WTC11 (cell line): ENCODE data around the gene KCNMA1. TPM values are rescaled to one million over a fixed set of nuclear protein-coding genes. Genes with fewer than 3 reads are reported as not detected.
A peak's percentile ranks its signal among the peaks of the same experiment; 100 is the strongest.

Experiments used
- ATAC-seq: fragments of 200-7000 bp; cut with Tn5 transposase; 2 replicates; pipeline ENCODE4 v1.10.0; 2021; ENCODE audit warnings: mild to moderate bottlenecking, moderate library complexity
- CTCF ChIA-PET: fragments of 300-600 bp; sonication (Branson Sonifier 250); formaldehyde crosslinking; loops from one replicate; lab custom pipeline; 2021; ENCODE audit warnings: antibody characterized with exemption; lab: Charles Lee
- POLR2A ChIA-PET: fragments of 350-600 bp; sonication (Branson Sonifier 250); formaldehyde crosslinking; loops from one replicate; lab custom pipeline; 2021; ENCODE audit warnings: antibody characterized with exemption; lab: Charles Lee
- DNase-seq: peaks from one replicate; pipeline ENCODE4 v3.0.0; 2021; ENCODE audit warnings: low spot score
- H3K27ac Mint-ChIP-seq: 2 replicates; pipeline ENCODE4 v1.8.0; 2021; ENCODE audit warnings: mixed read lengths
- H3K27me3 Mint-ChIP-seq: 2 replicates; pipeline ENCODE4 v1.8.0; 2021; ENCODE audit warnings: low read depth, mild to moderate bottlenecking, moderate library complexity, mixed read lengths
- H3K36me3 Mint-ChIP-seq: 2 replicates; pipeline ENCODE4 v1.8.0; 2021; ENCODE audit warnings: mixed read lengths
- H3K4me1 Mint-ChIP-seq: 2 replicates; pipeline ENCODE4 v1.8.0; 2022; ENCODE audit warnings: mixed read lengths
- H3K4me3 Mint-ChIP-seq: 2 replicates; pipeline ENCODE4 v1.8.0; 2021; ENCODE audit warnings: mild to moderate bottlenecking, moderate library complexity, mixed read lengths
- H3K9me3 Mint-ChIP-seq: 2 replicates; pipeline ENCODE4 v1.8.0; 2021; ENCODE audit warnings: mixed read lengths
- ATF3 ChIP-seq: sonication (generic); formaldehyde crosslinking; conservative IDR thresholded peaks from 2 replicates; pipeline ENCODE4 v1.8.1; 2022; ENCODE audit warnings: mild to moderate bottlenecking, missing genetic modification reagents
- ELF4 ChIP-seq: sonication (generic); formaldehyde crosslinking; IDR thresholded peaks from 2 replicates; pipeline ENCODE4 v1.8.1; 2022; ENCODE audit warnings: low read depth, mild to moderate bottlenecking, moderate library complexity, missing genetic modification reagents
- ESRRA ChIP-seq: sonication (generic); formaldehyde crosslinking; IDR thresholded peaks from 2 replicates; pipeline ENCODE4 v1.8.1; 2022; ENCODE audit warnings: mild to moderate bottlenecking, missing genetic modification reagents, borderline replicate concordance
- ETV6 ChIP-seq: sonication (generic); formaldehyde crosslinking; IDR thresholded peaks from 2 replicates; pipeline ENCODE4 v1.8.1; 2022; ENCODE audit warnings: mild to moderate bottlenecking, missing genetic modification reagents
- FOXJ3 ChIP-seq: sonication (generic); formaldehyde crosslinking; IDR thresholded peaks from 2 replicates; pipeline ENCODE4 v1.9.0; 2021; ENCODE audit warnings: missing genetic modification reagents, mild to moderate bottlenecking, borderline replicate concordance
- FOXK1 ChIP-seq: sonication (generic); formaldehyde crosslinking; IDR thresholded peaks from 2 replicates; pipeline ENCODE4 v1.8.0; 2022; ENCODE audit warnings: mild to moderate bottlenecking, moderate library complexity, missing genetic modification reagents
- GABPB1 ChIP-seq: sonication (generic); formaldehyde crosslinking; IDR thresholded peaks from 2 replicates; pipeline ENCODE4 v1.8.1; 2023; ENCODE audit warnings: mild to moderate bottlenecking, missing genetic modification reagents
- HMGA2 ChIP-seq: fragments of 250-450 bp; sonication (Bioruptor Pico); IDR thresholded peaks from 2 replicates; pipeline ENCODE4 v1.4.0; 2021; ENCODE audit warnings: mild to moderate bottlenecking, moderate library complexity
- IRF2 ChIP-seq: sonication (generic); formaldehyde crosslinking; IDR thresholded peaks from 2 replicates; pipeline ENCODE4 v1.8.0; 2022; ENCODE audit warnings: low read depth, missing genetic modification reagents, borderline replicate concordance
- MAX ChIP-seq: sonication (generic); formaldehyde crosslinking; IDR thresholded peaks from 2 replicates; pipeline ENCODE4 v1.8.0; 2022; ENCODE audit warnings: mild to moderate bottlenecking, missing genetic modification reagents
- NFYB ChIP-seq: sonication (generic); formaldehyde crosslinking; conservative IDR thresholded peaks from 2 replicates; pipeline ENCODE4 v1.8.0; 2022; ENCODE audit warnings: low read depth, missing genetic modification reagents
- NR1H2 ChIP-seq: sonication (generic); formaldehyde crosslinking; IDR thresholded peaks from 2 replicates; pipeline ENCODE4 v1.9.0; 2021; ENCODE audit warnings: mild to moderate bottlenecking, moderate library complexity, missing genetic modification reagents
- NR2C2 ChIP-seq: sonication (generic); formaldehyde crosslinking; IDR thresholded peaks from 2 replicates; pipeline ENCODE4 v1.8.0; 2022; ENCODE audit warnings: mild to moderate bottlenecking, missing genetic modification reagents
- NR3C1 ChIP-seq: sonication (generic); formaldehyde crosslinking; conservative IDR thresholded peaks from 2 replicates; pipeline ENCODE4 v1.8.1; 2023; ENCODE audit warnings: low read depth, mild to moderate bottlenecking, missing genetic modification reagents
- STAT6 ChIP-seq: sonication (generic); formaldehyde crosslinking; conservative IDR thresholded peaks from 2 replicates; pipeline ENCODE4 v1.8.1; 2023; ENCODE audit warnings: mild to moderate bottlenecking, low read depth, missing genetic modification reagents, moderate library complexity
- TEAD1 ChIP-seq: sonication (generic); formaldehyde crosslinking; IDR thresholded peaks from 2 replicates; pipeline ENCODE4 v1.8.0; 2022; ENCODE audit warnings: mild to moderate bottlenecking, missing genetic modification reagents
- ZNF416 ChIP-seq: fragments of 250-450 bp; sonication (Bioruptor Pico); IDR thresholded peaks from 2 replicates; pipeline ENCODE4 v1.9.0; 2021; ENCODE audit warnings: mild to moderate bottlenecking, inconsistent platforms
- ZNF671 ChIP-seq: fragments of 250-450 bp; sonication (Bioruptor Pico); IDR thresholded peaks from 2 replicates; pipeline ENCODE4 v1.8.0; 2021; ENCODE audit warnings: mild to moderate bottlenecking
- total RNA-seq: library from RNA; stranded (reverse); gene quantifications from 3 replicates; pipeline ENCODE4 v1.2.3, GENCODE V29; 2021
- TF ChIP-seq, protein P1 (sequence below): sonication (generic); formaldehyde crosslinking; IDR thresholded peaks from 2 replicates; pipeline ENCODE4 v1.8.1; 2023; ENCODE audit warnings: mild to moderate bottlenecking, missing genetic modification reagents, borderline replicate concordance

The KCNMA1 gene
- total RNA-seq, 1 experiment from 2014 or later: 7.3 TPM

- TF ChIP-seq ETV6 (CRISPR knock-in tag) (no peak), NR2C2 (CRISPR knock-in tag) (no peak)
- TF ChIP-seq, all 79 proteins: peak for 0
These were observed 517.6 kb downstream of the KCNMA1 start (continued) for GRCh38 chr10:77120012-77120411.

GRCh38 chr10:77118603-77119282 is 518.9 kb downstream of the KCNMA1 start:
- CTCF ChIA-PET: interaction anchor here (1.0 kb wide), 1 partner anchor 36 kb away, joined by 3 read pairs; no protein-coding TSS in a partner anchor
- no peaks in the 10 kb centered on the region for H3K9me3 Mint-ChIP-seq
- H3K27me3 Mint-ChIP-seq: peaks cover 49% of the 10 kb centered on the region
- H3K4me1 Mint-ChIP-seq: peaks cover 45% of the 10 kb centered on the region
- no peak overlapping the region for H3K4me3 Mint-ChIP-seq
- POLR2A ChIA-PET: no interaction called here
- TF ChIP-seq TEAD1 (CRISPR knock-in tag) (no peak), IRF2 (no peak), FOXJ3 (no peak), MAX (CRISPR knock-in tag) (no peak), FOXK1 (no peak), ATF3 (CRISPR knock-in tag) (no peak), NFYB (CRISPR knock-in tag) (no peak), NR1H2 (no peak), ESRRA (CRISPR knock-in tag) (no peak), HMGA2 (CRISPR knock-in tag) (no peak), ZNF416 (CRISPR knock-in tag) (no peak), ELF4 (CRISPR knock-in tag) (no peak), ZNF671 (CRISPR knock-in tag) (no peak), NR3C1 (no peak), GABPB1 (CRISPR knock-in tag) (no peak), STAT6 (CRISPR knock-in tag) (no peak)
- TF ChIP-seq, protein P1, sequence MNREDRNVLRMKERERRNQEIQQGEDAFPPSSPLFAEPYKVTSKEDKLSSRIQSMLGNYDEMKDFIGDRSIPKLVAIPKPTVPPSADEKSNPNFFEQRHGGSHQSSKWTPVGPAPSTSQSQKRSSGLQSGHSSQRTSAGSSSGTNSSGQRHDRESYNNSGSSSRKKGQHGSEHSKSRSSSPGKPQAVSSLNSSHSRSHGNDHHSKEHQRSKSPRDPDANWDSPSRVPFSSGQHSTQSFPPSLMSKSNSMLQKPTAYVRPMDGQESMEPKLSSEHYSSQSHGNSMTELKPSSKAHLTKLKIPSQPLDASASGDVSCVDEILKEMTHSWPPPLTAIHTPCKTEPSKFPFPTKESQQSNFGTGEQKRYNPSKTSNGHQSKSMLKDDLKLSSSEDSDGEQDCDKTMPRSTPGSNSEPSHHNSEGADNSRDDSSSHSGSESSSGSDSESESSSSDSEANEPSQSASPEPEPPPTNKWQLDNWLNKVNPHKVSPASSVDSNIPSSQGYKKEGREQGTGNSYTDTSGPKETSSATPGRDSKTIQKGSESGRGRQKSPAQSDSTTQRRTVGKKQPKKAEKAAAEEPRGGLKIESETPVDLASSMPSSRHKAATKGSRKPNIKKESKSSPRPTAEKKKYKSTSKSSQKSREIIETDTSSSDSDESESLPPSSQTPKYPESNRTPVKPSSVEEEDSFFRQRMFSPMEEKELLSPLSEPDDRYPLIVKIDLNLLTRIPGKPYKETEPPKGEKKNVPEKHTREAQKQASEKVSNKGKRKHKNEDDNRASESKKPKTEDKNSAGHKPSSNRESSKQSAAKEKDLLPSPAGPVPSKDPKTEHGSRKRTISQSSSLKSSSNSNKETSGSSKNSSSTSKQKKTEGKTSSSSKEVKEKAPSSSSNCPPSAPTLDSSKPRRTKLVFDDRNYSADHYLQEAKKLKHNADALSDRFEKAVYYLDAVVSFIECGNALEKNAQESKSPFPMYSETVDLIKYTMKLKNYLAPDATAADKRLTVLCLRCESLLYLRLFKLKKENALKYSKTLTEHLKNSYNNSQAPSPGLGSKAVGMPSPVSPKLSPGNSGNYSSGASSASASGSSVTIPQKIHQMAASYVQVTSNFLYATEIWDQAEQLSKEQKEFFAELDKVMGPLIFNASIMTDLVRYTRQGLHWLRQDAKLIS (CRISPR knock-in tag): no peak
- DNase-seq (no peak), ATAC-seq (peak; percentile 33)
- H3K27ac Mint-ChIP-seq: no peak overlapping the region
- no peaks in the 10 kb centered on the region for H3K36me3 Mint-ChIP-seq
